ENCODE measurements around the gene SASH1. TPM values are rescaled to one million over a fixed set of nuclear protein-coding genes. Genes with fewer than 3 reads are reported as not detected.
A peak's percentile ranks its signal among the peaks of the same experiment; 100 is the strongest.

SASH1 gene
- total and polyA plus RNA-seq, 2 donors (not counting 3 experiments of a cell fraction or from before 2014, with no cell fraction given) = 18.5 to 103 TPM

DNA sequence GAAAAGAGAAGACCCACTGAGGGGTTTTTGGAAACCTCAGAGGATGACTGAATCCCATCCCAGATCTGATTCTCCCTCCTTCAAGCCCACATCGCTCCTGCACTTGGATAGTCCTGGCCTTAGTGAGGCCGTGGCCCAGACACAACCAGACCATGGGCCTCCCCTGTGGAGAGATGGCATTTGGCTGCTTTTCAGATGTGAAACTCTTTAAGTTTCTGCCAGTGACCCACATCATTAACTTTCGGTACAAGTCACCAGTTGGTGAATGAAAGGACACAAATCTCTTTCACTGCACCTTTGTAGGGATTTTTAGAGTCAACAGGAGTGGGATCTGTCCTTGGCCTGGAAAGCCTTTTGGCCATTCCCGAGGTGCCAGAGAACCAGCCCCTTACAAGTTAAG, 116.6 kb downstream of the SASH1 start:
- ChIA-PET CTCF (interaction anchor here (3.2 kb wide), 1 partner anchor 282 kb away, joined by 16 read pairs; no protein-coding TSS in a partner anchor), POLR2A (no interaction called here)
- H3K9me3 ChIP-seq (replicated peaks; ENCODE audit: control insufficient read depth, insufficient read depth, low read length) = no peaks in the 10 kb centered on the region
- H3K27me3 ChIP-seq (ENCODE audit: control insufficient read depth in 2 of 2, insufficient read depth in 2 of 2, low read length in 2 of 2) = no peaks in the 10 kb centered on the region
- peaks cover 4 to 11% of the 10 kb centered on the region in 2 experiments for H3K36me3 ChIP-seq (ENCODE audit: control insufficient read depth in 2 of 2, extremely low read depth in 1 of 2, insufficient read depth in 2 of 2, low read length in 2 of 2)
- H3K4me3 ChIP-seq (replicated peaks in 1 of 3; ENCODE audit: insufficient read depth in 1 of 3, low read depth in 1 of 3, low read length in 3 of 3) = no peak overlapping the region
- no TSS peak for BruUV-seq (replicated peaks)
- H4K20me1 ChIP-seq (replicated peaks; ENCODE audit: control insufficient read depth, extremely low read depth, insufficient read depth, low read length) = no peaks in the 10 kb centered on the region
- dilution Hi-C loops (cut with MboI; ENCODE audit: extremely low pct_ligation_motif_present, low sequenced_read_pairs) = no loop called here
- no peak overlapping the region for H3K27ac ChIP-seq (ENCODE audit: insufficient read depth, low read depth, low read length)
- peaks cover 72% of the 10 kb centered on the region for H3K4me1 ChIP-seq (ENCODE audit: control insufficient read depth, extremely low read depth, insufficient read depth, low read length)
- TF ChIP-seq POLR2A (IDR thresholded peaks at IDR 0.05; ENCODE audit: low read depth, low read length) = no peak
- no peak for TF ChIP-seq EZH2 (IDR thresholded peaks at IDR 0.05; ENCODE audit: borderline replicate concordance, low read depth, low read length, severe bottlenecking)
- H3K9me1 ChIP-seq (replicated peaks; ENCODE audit: control insufficient read depth, extremely low read depth, insufficient read depth, low read length) = no peaks in the 10 kb centered on the region
- peaks cover 72% of the 10 kb centered on the region for H3K79me2 ChIP-seq (ENCODE audit: control insufficient read depth, insufficient read depth, low read length)
- intact Hi-C loops (cut with micrococcal nuclease) = no loop called here
- H3K9ac ChIP-seq (replicated peaks; ENCODE audit: extremely low read depth, insufficient read depth, low read length) = no peak overlapping the region
- H3K4me2 ChIP-seq (ENCODE audit: insufficient read depth, low read length) = no peak overlapping the region
- no peak for FAIRE-seq
- no peak for DNase-seq (ENCODE audit: low read depth, low spot score)
- no peak overlapping the region for H2AFZ ChIP-seq (ENCODE audit: low read depth, low read length)

DNA sequence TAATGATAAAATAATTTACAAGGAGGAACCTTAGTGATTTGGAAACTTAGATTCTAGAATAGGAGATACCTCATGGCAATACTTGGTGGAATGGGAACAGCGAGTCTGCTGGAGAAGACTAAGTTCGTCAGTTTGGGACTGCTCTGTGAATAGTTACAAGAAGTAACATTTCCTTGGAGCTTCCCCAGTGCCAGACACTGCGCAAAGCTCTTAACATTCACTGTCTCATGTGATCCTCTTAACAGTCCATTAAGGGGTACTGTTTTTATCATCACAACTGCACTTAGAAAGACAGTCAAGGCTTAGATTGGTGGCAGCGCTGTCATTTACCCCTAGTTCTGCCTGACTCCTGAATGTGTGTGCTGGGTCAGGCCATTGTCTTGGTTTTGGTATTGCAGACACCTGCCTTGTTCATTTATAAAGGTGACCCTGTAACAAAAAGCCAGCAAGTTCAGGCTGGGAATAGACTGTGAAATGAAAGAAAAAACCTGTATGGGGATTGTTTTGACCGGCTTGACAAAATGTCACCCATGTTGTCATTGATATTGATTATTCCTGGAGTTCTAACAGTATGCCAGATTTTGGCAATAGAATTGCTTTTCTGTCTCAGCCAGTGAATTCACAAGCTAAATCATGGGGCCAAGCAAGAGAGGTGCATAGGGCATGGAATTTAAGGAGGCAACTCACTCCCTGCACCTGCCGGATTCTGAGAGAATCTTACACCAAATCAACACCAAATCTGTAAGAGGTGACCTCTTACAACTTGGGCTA, 118.4 kb downstream of the SASH1 start:
- peak overlapping the region; percentile 0 for H3K27ac ChIP-seq (ENCODE audit: insufficient read depth, low read depth, low read length)
- dilution Hi-C loops (cut with MboI; ENCODE audit: extremely low pct_ligation_motif_present, low sequenced_read_pairs) = no loop called here
- no peak for TF ChIP-seq EZH2 (IDR thresholded peaks at IDR 0.05; ENCODE audit: borderline replicate concordance, low read depth, low read length, severe bottlenecking)
- TF ChIP-seq, protein P1, sequence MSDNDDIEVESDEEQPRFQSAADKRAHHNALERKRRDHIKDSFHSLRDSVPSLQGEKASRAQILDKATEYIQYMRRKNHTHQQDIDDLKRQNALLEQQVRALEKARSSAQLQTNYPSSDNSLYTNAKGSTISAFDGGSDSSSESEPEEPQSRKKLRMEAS (IDR thresholded peaks at IDR 0.05; ENCODE audit: insufficient read depth, insufficient read length) = no peak
- TF ChIP-seq, protein P2, sequence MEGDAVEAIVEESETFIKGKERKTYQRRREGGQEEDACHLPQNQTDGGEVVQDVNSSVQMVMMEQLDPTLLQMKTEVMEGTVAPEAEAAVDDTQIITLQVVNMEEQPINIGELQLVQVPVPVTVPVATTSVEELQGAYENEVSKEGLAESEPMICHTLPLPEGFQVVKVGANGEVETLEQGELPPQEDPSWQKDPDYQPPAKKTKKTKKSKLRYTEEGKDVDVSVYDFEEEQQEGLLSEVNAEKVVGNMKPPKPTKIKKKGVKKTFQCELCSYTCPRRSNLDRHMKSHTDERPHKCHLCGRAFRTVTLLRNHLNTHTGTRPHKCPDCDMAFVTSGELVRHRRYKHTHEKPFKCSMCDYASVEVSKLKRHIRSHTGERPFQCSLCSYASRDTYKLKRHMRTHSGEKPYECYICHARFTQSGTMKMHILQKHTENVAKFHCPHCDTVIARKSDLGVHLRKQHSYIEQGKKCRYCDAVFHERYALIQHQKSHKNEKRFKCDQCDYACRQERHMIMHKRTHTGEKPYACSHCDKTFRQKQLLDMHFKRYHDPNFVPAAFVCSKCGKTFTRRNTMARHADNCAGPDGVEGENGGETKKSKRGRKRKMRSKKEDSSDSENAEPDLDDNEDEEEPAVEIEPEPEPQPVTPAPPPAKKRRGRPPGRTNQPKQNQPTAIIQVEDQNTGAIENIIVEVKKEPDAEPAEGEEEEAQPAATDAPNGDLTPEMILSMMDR (IDR thresholded peaks at IDR 0.05; ENCODE audit: extremely low read depth in 1 of 2, insufficient read depth in 1 of 2, low read depth in 1 of 2, low read length in 2 of 2) = no peak
- TF ChIP-seq POLR2A (IDR thresholded peaks at IDR 0.05; ENCODE audit: low read depth, low read length) = no peak
- no peak for TF ChIP-seq MYC (IDR thresholded peaks at IDR 0.05; ENCODE audit: low read depth, low read length)
- no peak for TF ChIP-seq FOS (IDR thresholded peaks at IDR 0.05; ENCODE audit: borderline replicate concordance, insufficient read depth, low read length)
- TF ChIP-seq POLR2AphosphoS5 (IDR thresholded peaks at IDR 0.05; ENCODE audit: insufficient read depth, low read depth, low read length) = no peak
- no peak for TF ChIP-seq GATA2 (IDR thresholded peaks at IDR 0.05; ENCODE audit: insufficient read depth, insufficient read length, low read depth, low read length)
- TF ChIP-seq JUN (IDR thresholded peaks at IDR 0.05; ENCODE audit: borderline replicate concordance, insufficient read depth, insufficient read length, low read depth) = no peak
- H3K4me1 ChIP-seq (ENCODE audit: control insufficient read depth, extremely low read depth, insufficient read depth, low read length) = peaks cover 60% of the 10 kb centered on the region
- H3K4me3 ChIP-seq (replicated peaks in 1 of 3; ENCODE audit: insufficient read depth in 1 of 3, low read depth in 1 of 3, low read length in 3 of 3) = no peak overlapping the region
- H3K4me2 ChIP-seq (ENCODE audit: insufficient read depth, low read length) = no peak overlapping the region
- H4K20me1 ChIP-seq (replicated peaks; ENCODE audit: control insufficient read depth, extremely low read depth, insufficient read depth, low read length) = no peaks in the 10 kb centered on the region
- peaks cover 80% of the 10 kb centered on the region for H3K79me2 ChIP-seq (ENCODE audit: control insufficient read depth, insufficient read depth, low read length)
- H3K9me3 ChIP-seq (replicated peaks; ENCODE audit: control insufficient read depth, insufficient read depth, low read length) = no peaks in the 10 kb centered on the region
- intact Hi-C loops (cut with micrococcal nuclease) = loop anchor here (10.0 kb wide), 1 partner anchor 436 kb away; no protein-coding TSS in a partner anchor
- no TSS peak for BruUV-seq (replicated peaks)
- ChIA-PET POLR2A (no interaction called here), CTCF (interaction anchor here (1.0 to 3.2 kb wide), 2 partner anchors 281 to 284 kb away, joined by 3 to 16 read pairs; no protein-coding TSS in a partner anchor)
- H3K27me3 ChIP-seq (ENCODE audit: control insufficient read depth in 2 of 2, insufficient read depth in 2 of 2, low read length in 2 of 2) = no peaks in the 10 kb centered on the region
- H3K9me1 ChIP-seq (replicated peaks; ENCODE audit: control insufficient read depth, extremely low read depth, insufficient read depth, low read length) = no peaks in the 10 kb centered on the region
- no peak for DNase-seq (ENCODE audit: low read depth, low spot score)
- H3K9ac ChIP-seq (replicated peaks; ENCODE audit: extremely low read depth, insufficient read depth, low read length) = no peak overlapping the region
- no peak for FAIRE-seq
- H2AFZ ChIP-seq (ENCODE audit: low read depth, low read length) = no peak overlapping the region
- H3K36me3 ChIP-seq (ENCODE audit: control insufficient read depth in 2 of 2, extremely low read depth in 1 of 2, insufficient read depth in 2 of 2, low read length in 2 of 2) = peaks cover 4 to 8% of the 10 kb centered on the region in 2 experiments

Data from endothelial cell of umbilical vein (primary cell).